Stimulated activated CD4-positive, alpha-beta T cell treated with anti-CD3 and anti-CD28 coated beads, Interleukin-12 subunit alpha, Interleukin-12 subunit beta, amount 100 ng/mL, for 4 hours (primary cell): Measurements from ENCODE around the gene ANK3.

ENCODE experiments used
- DNase-seq: peaks from one replicate; pipeline ENCODE4 v3.0.0-alpha.2; 2020

Gene ANK3

GRCh38 chr10:60167050-60167449, 222.6 kb downstream of the ANK3 start:
- DNase-seq: no peak

GRCh38 chr10:60163786-60164185, 225.9 kb downstream of the ANK3 start:
- no peak for DNase-seq

GRCh38 chr10:60162631-60163030, 227.0 kb downstream of the ANK3 start:
- no peak for DNase-seq

GRCh38 chr10:60155943-60156683, 233.6 kb downstream of the ANK3 start:
- no peak for DNase-seq

DNA sequence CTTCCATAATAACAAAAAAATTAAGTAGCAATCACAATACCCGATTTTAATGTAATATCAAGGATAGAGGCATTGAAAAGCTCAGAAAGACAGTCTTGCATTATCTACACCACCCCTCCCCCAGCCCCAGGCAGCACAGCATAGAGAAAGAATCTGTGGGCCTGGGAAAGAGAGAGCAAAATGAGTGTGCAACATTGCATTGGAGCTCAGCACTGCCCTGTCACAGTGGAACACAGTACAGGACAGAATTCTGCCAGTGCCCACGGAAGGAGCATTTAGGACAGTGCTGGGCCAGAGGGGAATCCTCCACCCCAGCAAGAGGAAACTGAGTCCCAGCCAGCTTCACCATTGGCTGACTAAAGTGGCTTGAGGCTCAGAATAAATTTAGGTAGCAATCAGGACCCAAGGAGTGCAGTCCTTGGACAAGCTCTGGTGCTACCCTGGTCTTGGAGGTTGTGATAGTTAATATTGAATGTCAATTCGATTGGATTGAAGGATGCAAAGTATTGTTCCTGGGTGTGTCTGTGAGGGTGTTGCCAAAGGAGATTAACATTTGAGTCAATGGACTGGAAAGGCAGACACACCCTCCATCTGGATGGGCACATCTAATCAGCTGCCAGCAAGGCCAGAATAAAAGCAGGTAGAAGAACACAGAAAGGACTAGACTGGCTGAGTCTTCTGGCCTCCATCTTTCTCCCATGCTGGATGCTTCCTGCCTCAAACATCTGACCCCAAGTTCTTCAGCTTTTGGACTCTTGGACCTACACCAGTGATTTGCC, 234.4 kb downstream of the ANK3 start:
- DNase-seq: no peak

DNA sequence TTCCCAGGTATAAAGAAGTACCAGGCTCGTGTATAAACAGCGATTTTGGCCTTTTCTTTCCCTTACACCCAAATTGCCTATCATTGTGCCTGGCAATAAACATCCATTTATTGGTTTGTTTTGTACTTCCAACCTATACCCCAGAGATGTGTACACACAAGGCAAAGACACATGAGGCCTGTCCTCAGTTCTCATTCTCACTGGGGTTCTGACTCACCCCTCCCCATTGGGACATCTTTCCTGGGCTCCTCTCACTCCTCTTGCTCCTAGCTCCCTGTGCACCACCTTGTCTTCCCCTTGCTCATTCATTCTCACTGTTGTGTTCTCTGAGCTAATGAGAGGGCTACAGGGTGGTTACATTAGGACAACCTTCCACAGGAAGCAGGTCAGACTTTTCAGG, 240.7 kb downstream of the ANK3 start:
- DNase-seq: no peak

DNA sequence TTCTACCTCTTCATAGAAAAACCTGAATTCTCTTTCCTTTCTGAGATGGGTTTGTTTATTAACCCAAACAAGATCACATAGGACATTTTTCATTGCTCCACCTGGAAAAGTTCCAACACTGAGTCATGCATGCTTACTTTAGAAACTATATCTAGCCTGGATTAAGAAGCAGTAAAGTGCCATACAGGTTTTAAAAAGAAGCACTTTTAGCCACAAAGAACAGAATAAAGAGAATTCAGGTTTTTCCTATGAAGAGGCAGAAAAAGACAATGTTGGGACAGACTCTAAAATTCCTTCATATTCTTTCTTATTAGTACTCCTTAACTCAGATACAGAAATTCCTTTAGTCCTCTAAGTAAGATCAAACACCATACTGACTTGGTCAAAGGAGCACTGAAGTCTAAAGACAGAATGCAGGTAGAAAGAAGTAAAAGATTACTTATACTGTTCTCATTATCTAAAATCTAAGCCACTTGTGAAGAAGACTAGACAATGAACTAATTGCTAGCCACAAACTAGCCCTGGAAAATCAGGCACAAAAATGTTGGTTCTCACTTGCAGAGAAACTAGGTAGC, 241.3 kb downstream of the ANK3 start:
- DNase-seq: no peak

- DNase-seq: no peak
Observed at GRCh38 chr10:60147576-60148265, 242.0 kb downstream of the ANK3 start.

DNA sequence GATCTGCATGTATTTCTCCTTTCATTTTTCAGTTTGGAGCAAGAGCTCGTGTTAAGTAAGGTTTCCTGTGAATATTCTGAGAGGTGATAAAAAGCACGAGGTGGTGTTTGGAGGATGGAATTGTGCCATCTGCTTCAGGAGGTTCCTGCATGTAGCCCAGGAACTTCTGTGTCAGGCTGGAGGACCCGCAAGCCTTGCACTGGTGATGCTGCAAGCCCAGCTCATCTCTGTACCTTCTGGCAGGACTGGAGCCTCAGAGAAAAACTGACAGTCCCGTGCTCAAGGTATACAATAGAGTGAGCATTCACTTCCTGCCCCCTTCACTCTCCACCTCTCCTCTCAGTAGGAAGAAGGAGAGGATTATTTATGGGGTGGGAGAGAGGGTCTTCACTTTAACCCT, 242.7 kb downstream of the ANK3 start:
- DNase-seq: no peak

DNA sequence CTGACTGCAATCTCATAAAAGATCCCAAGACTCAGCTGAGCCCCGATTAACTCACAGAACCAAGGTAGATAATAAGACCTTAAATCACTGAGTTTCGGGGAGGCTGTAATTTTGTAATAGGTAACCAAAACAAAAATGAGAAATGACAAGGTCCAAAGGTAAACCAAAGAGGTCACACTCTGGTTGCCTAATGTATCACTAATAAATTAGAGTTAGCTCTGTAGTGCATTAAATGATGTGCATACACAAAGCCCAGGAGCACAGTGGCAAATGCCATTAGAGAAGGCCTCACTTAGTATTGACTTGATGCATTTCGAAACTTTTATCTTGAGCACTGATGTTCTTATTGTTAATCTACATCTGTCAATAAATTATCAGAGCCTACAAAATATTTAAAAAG, 245.6 kb downstream of the ANK3 start:
- DNase-seq: no peak

DNA sequence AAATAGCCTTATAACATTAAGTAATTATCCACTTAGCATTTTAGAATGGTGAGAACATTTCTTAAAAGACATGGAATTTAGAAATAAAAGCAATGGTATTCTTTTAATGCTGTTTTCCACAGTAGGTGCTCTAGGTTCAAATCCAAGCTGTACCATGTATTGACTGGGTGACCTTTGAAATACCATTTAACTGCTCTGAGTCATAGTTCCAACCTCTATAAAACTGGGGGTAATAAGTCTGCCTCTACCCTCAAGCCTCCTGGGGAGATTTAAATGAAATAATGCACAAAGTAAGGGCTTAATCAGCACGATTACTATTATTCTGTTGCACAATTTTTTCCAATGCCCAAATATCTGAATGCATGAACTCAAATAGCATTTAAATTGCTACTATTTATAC, 246.9 kb downstream of the ANK3 start:
- DNase-seq: no peak

DNA sequence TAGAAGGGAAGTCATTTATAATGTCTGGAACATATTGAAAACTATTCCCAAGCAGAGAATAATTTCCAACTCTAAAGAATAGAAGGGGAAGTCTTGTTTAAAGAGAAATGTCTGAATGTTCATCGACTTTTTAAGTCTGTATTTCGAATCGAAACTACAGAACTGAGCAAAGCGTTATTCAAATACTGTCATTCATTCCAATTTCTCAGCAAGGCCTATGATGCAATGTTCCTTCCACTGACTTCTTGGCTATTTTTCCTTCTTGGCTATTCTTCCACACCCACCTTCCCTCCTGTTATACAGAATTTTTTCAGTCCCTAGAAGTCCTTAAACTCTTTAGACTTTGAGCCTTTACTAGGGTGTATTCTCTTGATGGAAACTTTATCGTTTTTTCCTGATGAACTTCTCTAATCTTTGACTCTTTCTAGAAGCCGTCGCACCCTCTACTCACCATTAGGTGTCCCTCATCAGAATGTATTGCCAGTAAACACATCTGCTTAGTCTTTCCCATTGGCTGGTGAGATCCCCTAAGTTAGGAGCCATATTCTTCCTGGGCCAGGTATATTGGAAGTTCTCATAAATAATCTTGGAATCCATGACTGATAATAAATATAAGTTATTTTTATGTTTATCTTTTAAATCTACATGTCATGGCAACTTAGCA, 247.6 kb downstream of the ANK3 start:
- no peak for DNase-seq

GRCh38 chr10:60140651-60141632, 248.7 kb downstream of the ANK3 start:
- no peak for DNase-seq

- no peak for DNase-seq
Observed at GRCh38 chr10:60139798-60140566, 249.7 kb downstream of the ANK3 start.

DNA sequence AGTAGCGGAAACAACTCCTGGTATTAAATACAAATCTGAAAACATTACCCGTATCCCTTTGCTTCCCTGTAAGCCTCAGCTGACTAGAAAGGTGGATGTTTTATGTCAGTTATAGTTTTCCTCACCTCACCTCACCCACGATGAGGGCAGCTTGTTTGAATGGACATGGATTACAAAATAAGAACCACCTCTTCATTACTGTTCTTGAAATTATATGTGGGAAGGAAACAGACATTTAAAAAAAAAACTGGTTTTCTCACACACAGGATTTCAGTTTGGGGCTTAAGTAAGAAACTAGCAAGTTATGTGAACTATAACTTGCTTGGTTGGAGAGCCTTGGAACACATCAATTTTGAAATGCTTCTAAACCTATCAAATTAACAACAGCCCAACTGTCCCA, 250.4 kb downstream of the ANK3 start:
- DNase-seq: no peak

DNA sequence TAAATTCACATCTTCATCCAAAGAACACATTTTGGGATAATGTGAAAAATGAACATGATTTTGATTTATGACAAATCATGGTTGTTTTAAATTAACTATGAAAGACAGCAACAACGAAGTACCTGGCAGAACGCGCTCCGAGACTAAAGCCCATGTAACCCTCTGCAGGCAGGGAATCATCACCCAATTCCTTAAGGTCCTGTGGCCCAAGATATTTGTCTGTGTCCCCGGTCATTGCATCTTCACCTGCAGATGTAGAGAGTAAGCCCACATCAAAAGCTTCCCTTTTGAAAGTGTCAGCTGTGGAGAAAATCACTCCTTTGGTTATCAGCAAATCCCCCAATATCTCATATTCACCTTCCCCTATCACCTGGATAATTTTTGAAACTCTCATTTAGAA, 250.8 kb downstream of the ANK3 start:
- no peak for DNase-seq

DNA sequence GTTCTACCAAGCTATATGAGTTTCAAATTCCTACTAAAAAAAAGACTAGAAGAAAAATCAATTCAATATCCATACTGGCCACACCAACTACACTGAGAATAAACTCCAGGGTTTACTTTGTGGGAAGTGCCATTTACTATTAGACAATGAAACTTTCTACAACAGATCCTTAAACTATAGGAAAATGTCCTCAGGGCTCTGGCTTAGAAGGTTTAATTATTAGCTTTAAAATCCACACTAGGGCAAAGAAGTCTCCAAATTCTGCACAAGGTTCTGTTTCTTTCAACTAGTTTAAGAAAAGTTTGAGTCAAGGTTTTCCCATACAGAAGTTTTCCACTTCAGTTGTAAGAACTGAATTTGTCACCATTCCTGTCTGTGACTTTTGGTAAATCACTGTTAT, 251.6 kb downstream of the ANK3 start:
- DNase-seq: no peak

DNA sequence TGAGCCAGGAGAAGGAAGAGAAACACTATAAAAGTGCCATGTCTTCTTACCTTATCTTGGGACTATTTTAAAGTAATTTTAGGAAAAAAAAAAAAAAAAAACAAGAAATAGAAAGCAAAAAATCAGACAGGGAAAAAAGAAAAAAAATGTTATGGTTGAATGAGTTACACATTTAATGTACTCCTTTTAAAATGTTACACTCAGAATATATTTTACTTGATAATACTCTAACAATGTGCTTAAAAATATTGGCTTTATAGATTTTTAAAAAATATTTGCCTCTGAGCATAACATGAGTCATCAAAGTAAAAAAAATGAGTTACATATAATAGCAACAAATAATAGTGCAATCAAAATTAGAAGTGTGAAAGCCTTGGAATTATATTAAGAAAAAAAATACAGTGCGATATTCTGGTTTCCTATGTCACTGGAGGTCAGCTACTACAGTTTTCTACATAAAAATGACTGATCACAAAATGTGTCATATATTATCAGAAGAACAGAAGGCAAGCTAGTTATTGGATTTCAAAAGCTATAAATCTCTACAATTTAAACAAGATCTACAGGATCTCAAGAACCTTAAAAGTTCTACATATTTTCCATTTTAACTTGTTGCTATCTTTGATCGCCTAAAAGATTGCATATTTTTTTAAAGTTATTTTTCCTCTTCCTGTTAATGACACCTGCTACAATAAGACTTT, 252.2 kb downstream of the ANK3 start:
- DNase-seq: no peak

GRCh38 chr10:60135020-60135419, 254.7 kb downstream of the ANK3 start:
- no peak for DNase-seq

GRCh38 chr10:60134548-60134947, 255.1 kb downstream of the ANK3 start:
- DNase-seq: no peak
